ENCODE measurements around the gene RXRG.

DNA sequence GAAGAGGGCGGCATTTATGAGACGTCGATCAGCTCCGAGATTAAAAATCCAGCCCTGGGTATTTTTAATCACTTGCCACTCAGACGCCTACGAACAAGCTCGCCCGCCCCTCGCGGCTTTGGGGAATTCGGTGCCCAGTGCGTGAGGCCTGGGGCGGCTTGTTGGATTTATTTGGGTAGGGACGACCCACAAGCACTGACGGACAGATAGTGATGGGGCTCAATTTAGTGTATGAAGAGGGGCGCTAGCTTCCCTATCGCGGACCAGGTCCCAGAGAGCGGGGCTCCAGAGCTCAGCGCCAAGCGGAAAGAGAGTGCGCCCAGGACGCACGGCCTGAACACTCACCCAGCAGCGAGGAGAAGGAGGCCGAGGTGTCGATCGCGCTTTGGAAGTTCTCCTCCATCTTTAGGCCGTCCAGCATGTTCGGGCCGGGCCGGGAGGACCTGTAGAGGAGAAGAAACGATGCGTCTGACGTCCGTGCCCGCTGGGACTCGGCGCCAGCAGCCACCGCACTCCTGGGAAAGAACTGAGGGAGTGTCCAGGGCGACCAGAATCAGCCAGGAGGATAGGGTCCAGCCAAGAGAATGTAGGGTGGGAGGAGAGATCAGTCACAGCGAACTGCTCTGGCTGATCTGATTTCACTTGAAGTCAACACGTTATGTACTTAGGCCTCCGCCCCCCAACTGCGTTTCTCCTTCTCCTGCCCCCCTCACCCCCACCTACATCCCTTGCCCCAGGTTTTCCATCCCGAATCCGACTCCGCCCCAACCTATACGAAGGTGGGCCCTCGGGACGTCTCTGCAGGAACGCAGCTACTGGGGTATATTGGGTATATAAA is 89.6 kb downstream of the RXRG start:
- no peak for TF ChIP-seq EZH2 (IDR thresholded peaks at IDR 0.05; ENCODE audit: borderline replicate concordance, low read length)
- TF ChIP-seq, protein P1, sequence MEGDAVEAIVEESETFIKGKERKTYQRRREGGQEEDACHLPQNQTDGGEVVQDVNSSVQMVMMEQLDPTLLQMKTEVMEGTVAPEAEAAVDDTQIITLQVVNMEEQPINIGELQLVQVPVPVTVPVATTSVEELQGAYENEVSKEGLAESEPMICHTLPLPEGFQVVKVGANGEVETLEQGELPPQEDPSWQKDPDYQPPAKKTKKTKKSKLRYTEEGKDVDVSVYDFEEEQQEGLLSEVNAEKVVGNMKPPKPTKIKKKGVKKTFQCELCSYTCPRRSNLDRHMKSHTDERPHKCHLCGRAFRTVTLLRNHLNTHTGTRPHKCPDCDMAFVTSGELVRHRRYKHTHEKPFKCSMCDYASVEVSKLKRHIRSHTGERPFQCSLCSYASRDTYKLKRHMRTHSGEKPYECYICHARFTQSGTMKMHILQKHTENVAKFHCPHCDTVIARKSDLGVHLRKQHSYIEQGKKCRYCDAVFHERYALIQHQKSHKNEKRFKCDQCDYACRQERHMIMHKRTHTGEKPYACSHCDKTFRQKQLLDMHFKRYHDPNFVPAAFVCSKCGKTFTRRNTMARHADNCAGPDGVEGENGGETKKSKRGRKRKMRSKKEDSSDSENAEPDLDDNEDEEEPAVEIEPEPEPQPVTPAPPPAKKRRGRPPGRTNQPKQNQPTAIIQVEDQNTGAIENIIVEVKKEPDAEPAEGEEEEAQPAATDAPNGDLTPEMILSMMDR (IDR thresholded peaks at IDR 0.05; ENCODE audit: low read length) = no peak
